ENCODE measurements around the gene TGFBR2.

DNA sequence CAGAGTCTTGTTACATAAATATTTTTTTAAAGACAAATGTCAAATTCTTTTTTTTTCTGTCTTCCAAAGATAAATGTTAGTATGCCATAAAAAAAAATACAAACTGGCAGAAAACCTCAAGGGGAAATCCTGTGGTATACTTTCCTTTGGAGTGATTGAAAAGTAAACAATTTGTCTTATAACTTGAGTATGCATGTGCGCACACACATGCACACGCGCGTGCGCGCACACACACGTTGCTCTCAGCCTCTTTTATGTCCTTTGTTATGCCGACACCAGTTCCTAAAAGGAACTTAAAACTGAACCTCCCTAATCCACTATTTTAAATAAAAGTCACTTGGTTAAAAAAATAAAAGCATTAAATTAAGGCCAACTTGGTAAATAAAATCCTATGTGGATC, 58.1 kb downstream of the TGFBR2 start:
- TF ChIP-seq EZH2 (IDR thresholded peaks at IDR 0.05), result no peak
- TF ChIP-seq POLR2AphosphoS5 (IDR thresholded peaks at IDR 0.05; ENCODE audit: borderline replicate concordance, low read depth, low read length), result no peak
- no peak for TF ChIP-seq FOXP2 (optimal IDR thresholded peaks at IDR 0.05; ENCODE audit: control extremely low read depth, extremely low read length, insufficient read depth)

All from SK-N-MC (cell line).